Measurements from ENCODE around the gene AMZ2. TPM values are rescaled to one million over a fixed set of nuclear protein-coding genes. Genes with fewer than 3 reads are reported as not detected.

Gene AMZ2
- polyA plus RNA-seq, 3 donors = 34.0 to 67.6 (median 67.2) TPM

DNA sequence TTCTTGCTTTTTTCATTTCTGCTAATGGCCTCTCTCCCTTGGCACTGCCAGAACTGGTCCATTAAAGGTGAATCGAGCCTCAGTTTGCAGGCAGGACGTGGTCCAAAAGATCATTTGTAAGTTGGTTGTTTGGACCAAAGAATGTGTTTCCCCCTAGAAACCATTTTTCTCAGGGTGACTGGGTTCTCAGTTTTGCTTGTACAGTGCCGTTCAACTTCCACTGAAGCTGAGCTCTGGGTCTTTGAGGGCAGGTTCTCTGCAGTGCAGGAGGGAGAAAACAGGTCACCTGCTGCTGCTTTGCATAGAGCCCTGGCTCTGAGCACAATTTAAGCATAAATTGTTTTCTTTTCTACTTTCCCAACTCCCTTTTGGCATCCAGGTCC, 9.0 kb upstream of the AMZ2 start:
- Mint-ChIP-seq H3K27me3 (ENCODE audit: low read depth in 3 of 3) (peaks cover 0 to 1% (median 0%) of the 10 kb centered on the region in 3 donors), H3K27ac (peak overlapping the region in 5 of 7 donors; percentile 62 to 100 (median 80)), H3K36me3 (peaks cover 3 to 4% of the 10 kb centered on the region in 2 donors), H3K4me1 (peaks cover 36% of the 10 kb centered on the region), H3K9me3 (no peaks in the 10 kb centered on the region), H3K4me3 (no peak overlapping the region)
- Histone ChIP-seq H3K9me3 (replicated peaks in 1 of 2; ENCODE audit: control insufficient read depth in 1 of 2, insufficient read depth in 1 of 2, low read length in 2 of 2) (no peaks in the 10 kb centered on the region), H3K4me3 (replicated peaks in 1 of 3; ENCODE audit: low read depth in 2 of 3, low read length in 3 of 3) (no peak overlapping the region), H3K27me3 (ENCODE audit: control insufficient read depth in 2 of 2, insufficient read depth in 2 of 2, low read length in 2 of 2) (no peaks in the 10 kb centered on the region), H3K27ac (ENCODE audit: low read depth in 1 of 2, low read length in 2 of 2) (peak overlapping the region in 1 of 2 donors; percentile 98), H3K36me3 (replicated peaks in 1 of 2; ENCODE audit: control insufficient read depth in 1 of 2, insufficient read depth in 2 of 2, low read length in 2 of 2) (no peaks in the 10 kb centered on the region), H2AFZ (ENCODE audit: insufficient read depth, low read depth, low read length, poor library complexity, severe bottlenecking) (no peak overlapping the region), H3K4me1 (ENCODE audit: control insufficient read depth in 1 of 2, insufficient read depth in 2 of 2, low read length in 2 of 2) (peaks cover 31 to 39% of the 10 kb centered on the region in 2 donors), H4K20me1 (ENCODE audit: insufficient read depth, low read length) (no peaks in the 10 kb centered on the region), H3K4me2 (replicated peaks; ENCODE audit: extremely low read depth, low read length, poor library complexity, severe bottlenecking) (no peak overlapping the region), H3K9ac (ENCODE audit: insufficient read depth, low read length, poor library complexity, severe bottlenecking) (no peak overlapping the region), H3K79me2 (ENCODE audit: insufficient read depth, low read length) (no peaks in the 10 kb centered on the region)
- intact Hi-C loops (cut with micrococcal nuclease) = no loop called here
- 100% methylated on average over 1 of the region's 3 CpGs for WGBS (ENCODE audit: insufficient coverage)
- TF ChIP-seq, protein P1, sequence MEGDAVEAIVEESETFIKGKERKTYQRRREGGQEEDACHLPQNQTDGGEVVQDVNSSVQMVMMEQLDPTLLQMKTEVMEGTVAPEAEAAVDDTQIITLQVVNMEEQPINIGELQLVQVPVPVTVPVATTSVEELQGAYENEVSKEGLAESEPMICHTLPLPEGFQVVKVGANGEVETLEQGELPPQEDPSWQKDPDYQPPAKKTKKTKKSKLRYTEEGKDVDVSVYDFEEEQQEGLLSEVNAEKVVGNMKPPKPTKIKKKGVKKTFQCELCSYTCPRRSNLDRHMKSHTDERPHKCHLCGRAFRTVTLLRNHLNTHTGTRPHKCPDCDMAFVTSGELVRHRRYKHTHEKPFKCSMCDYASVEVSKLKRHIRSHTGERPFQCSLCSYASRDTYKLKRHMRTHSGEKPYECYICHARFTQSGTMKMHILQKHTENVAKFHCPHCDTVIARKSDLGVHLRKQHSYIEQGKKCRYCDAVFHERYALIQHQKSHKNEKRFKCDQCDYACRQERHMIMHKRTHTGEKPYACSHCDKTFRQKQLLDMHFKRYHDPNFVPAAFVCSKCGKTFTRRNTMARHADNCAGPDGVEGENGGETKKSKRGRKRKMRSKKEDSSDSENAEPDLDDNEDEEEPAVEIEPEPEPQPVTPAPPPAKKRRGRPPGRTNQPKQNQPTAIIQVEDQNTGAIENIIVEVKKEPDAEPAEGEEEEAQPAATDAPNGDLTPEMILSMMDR (IDR thresholded peaks at IDR 0.05) = no peak
- DNase-seq = no peak

- Histone ChIP-seq H3K9ac (ENCODE audit: insufficient read depth, low read length, poor library complexity, severe bottlenecking) (no peak overlapping the region), H2AFZ (ENCODE audit: insufficient read depth, low read depth, low read length, poor library complexity, severe bottlenecking) (no peak overlapping the region), H3K27ac (ENCODE audit: low read depth in 1 of 2, low read length in 2 of 2) (no peak overlapping the region), H3K9me3 (replicated peaks in 1 of 2; ENCODE audit: control insufficient read depth in 1 of 2, insufficient read depth in 1 of 2, low read length in 2 of 2) (no peaks in the 10 kb centered on the region), H3K4me2 (replicated peaks; ENCODE audit: extremely low read depth, low read length, poor library complexity, severe bottlenecking) (no peak overlapping the region), H4K20me1 (ENCODE audit: insufficient read depth, low read length) (no peaks in the 10 kb centered on the region), H3K27me3 (ENCODE audit: control insufficient read depth in 2 of 2, insufficient read depth in 2 of 2, low read length in 2 of 2) (no peaks in the 10 kb centered on the region), H3K36me3 (replicated peaks in 1 of 2; ENCODE audit: control insufficient read depth in 1 of 2, insufficient read depth in 2 of 2, low read length in 2 of 2) (no peaks in the 10 kb centered on the region), H3K4me1 (ENCODE audit: control insufficient read depth in 1 of 2, insufficient read depth in 2 of 2, low read length in 2 of 2) (peaks cover 29 to 35% of the 10 kb centered on the region in 2 donors), H3K4me3 (replicated peaks in 1 of 3; ENCODE audit: low read depth in 2 of 3, low read length in 3 of 3) (no peak overlapping the region), H3K79me2 (ENCODE audit: insufficient read depth, low read length) (no peaks in the 10 kb centered on the region)
- TF ChIP-seq, protein P1 (IDR thresholded peaks at IDR 0.05) = no peak
- intact Hi-C loops (cut with micrococcal nuclease) = no loop called here
- peaks cover 3 to 4% of the 10 kb centered on the region in 2 donors for H3K36me3 Mint-ChIP-seq
- H3K27ac Mint-ChIP-seq = peak overlapping the region in 3 of 7 donors; percentile 20 to 80 (median 26)
- WGBS (ENCODE audit: insufficient coverage) = no CpG with 5 or more reads among the region's 4 CpGs
- no peak for DNase-seq
- H3K4me3 Mint-ChIP-seq = no peak overlapping the region
- H3K9me3 Mint-ChIP-seq = no peaks in the 10 kb centered on the region
- H3K4me1 Mint-ChIP-seq = peaks cover 31% of the 10 kb centered on the region
- H3K27me3 Mint-ChIP-seq (ENCODE audit: low read depth in 3 of 3) = peaks cover 0 to 1% (median 0%) of the 10 kb centered on the region in 3 donors
Measured at GRCh38 chr17:68239632-68240366, 8.0 kb upstream of the AMZ2 start.
